ENCODE results near the gene SNX5. TPM values are rescaled to one million over a fixed set of nuclear protein-coding genes. Genes with fewer than 3 reads are reported as not detected.
A peak's percentile ranks its signal among the peaks of the same experiment; 100 is the strongest.

SNX5 gene
- total and polyA plus RNA-seq, 2 of the 13 experiments (the other 11 are each of a cell fraction or from before 2014, with no cell fraction given): 664 to 1,040 TPM

DNA sequence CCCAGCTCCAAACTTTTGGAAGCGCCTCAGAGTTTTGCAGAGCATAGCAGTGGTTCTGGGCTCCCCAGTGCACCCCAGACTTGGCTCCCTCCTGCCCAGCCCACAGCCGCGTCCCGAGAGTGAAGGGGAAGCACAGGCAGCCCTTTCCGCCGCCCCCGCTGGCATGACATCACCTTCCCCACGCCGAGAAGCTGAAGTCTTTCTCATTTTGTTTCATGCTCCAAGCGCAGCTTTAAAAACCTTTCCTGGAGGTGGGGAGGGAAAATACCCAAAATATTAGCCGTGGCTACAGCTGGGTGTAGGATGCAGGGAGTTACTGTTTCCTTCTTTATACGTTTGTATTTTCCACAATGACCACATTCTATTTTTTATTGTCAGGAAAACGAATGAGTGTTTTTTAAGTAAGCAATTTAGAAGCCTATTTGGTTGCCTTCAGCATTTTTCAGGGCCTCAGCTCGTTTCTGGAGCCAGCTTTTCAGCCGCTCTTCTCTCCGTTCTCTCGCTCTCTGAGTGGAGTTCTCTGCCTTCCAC, 72.9 kb downstream of the SNX5 start (continued):
- TF ChIP-seq XRCC5 (optimal IDR thresholded peaks at IDR 0.05; ENCODE audit: low read length) (peak; percentile 11), PCBP1 (IDR thresholded peaks at IDR 0.05; ENCODE audit: borderline replicate concordance, low read depth, low read length) (no peak), ZNF672 (CRISPR knock-in tag; IDR thresholded peaks at IDR 0.05) (no peak), MYNN (CRISPR knock-in tag; IDR thresholded peaks at IDR 0.05; ENCODE audit: low read depth) (no peak), ZNF598 (CRISPR knock-in tag; IDR thresholded peaks at IDR 0.05; ENCODE audit: borderline replicate concordance) (0 out of 2 replicates have a peak, but pooled peaks have one; percentile 24), EZH2 (conservative IDR thresholded peaks at IDR 0.05; ENCODE audit: low read depth, low read length) (no peak), MEIS2 (CRISPR knock-in tag; IDR thresholded peaks at IDR 0.05) (no peak), GLI4 (CRISPR knock-in tag; IDR thresholded peaks at IDR 0.05; ENCODE audit: borderline replicate concordance) (0 out of 2 replicates have a peak, but pooled peaks have one; percentile 58), ZNF121 (CRISPR knock-in tag; IDR thresholded peaks at IDR 0.05) (no peak), BRCA1 (CRISPR knock-in tag; IDR thresholded peaks at IDR 0.05) (no peak), GTF2F1 (IDR thresholded peaks at IDR 0.05; ENCODE audit: low read length) (no peak), SOX13 (IDR thresholded peaks at IDR 0.05) (no peak), SOX13 (CRISPR knock-in tag; conservative IDR thresholded peaks at IDR 0.05 in 1 of 2, IDR thresholded peaks at IDR 0.05 in 1 of 2) (0 out of 4 replicates have a peak, but pooled peaks of 1 of the 2 experiments have one; percentile 1), ZNF275 (CRISPR knock-in tag; IDR thresholded peaks at IDR 0.05; ENCODE audit: borderline replicate concordance) (no peak), ATF1 (CRISPR knock-in tag; IDR thresholded peaks at IDR 0.05) (no peak), ZNF24 (IDR thresholded peaks at IDR 0.05) (no peak), MBD4 (IDR thresholded peaks at IDR 0.05; ENCODE audit: borderline replicate concordance, low read length) (no peak), ZNF570 (CRISPR knock-in tag; IDR thresholded peaks at IDR 0.05; ENCODE audit: borderline replicate concordance) (no peak), TGIF2 (CRISPR knock-in tag; IDR thresholded peaks at IDR 0.05) (0 out of 2 replicates have a peak, but pooled peaks have one; percentile 52), MYC (CRISPR knock-in tag; IDR thresholded peaks at IDR 0.05; ENCODE audit: borderline replicate concordance) (peak; percentile 13; the same call in 1 of the 2 replicates), AHDC1 (CRISPR knock-in tag; IDR thresholded peaks at IDR 0.05; ENCODE audit: borderline replicate concordance) (no peak), PHB2 (IDR thresholded peaks at IDR 0.05; ENCODE audit: partially characterized antibody) (no peak)
- TF ChIP-seq, protein P1, sequence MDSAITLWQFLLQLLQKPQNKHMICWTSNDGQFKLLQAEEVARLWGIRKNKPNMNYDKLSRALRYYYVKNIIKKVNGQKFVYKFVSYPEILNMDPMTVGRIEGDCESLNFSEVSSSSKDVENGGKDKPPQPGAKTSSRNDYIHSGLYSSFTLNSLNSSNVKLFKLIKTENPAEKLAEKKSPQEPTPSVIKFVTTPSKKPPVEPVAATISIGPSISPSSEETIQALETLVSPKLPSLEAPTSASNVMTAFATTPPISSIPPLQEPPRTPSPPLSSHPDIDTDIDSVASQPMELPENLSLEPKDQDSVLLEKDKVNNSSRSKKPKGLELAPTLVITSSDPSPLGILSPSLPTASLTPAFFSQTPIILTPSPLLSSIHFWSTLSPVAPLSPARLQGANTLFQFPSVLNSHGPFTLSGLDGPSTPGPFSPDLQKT (CRISPR knock-in tag; IDR thresholded peaks at IDR 0.05; ENCODE audit: borderline replicate concordance): no peak
